GM18508 (cell line): ENCODE measurements around the gene OR51A4.
"Not testable (repeated sequence)": the region's sequence is repeated elsewhere in the genome, so short reads cannot be mapped to it uniquely, and the experiment has no call there.

ENCODE experiments used
- ATAC-seq: cut with Tn5 transposase; IDR thresholded peaks from one replicate; pipeline ENCODE4 v1.9.1; 2021; ENCODE audit warnings: moderate number of reproducible peaks; ENCODE audit not compliant: insufficient read depth, unreplicated experiment

The OR51A4 gene, protein sequence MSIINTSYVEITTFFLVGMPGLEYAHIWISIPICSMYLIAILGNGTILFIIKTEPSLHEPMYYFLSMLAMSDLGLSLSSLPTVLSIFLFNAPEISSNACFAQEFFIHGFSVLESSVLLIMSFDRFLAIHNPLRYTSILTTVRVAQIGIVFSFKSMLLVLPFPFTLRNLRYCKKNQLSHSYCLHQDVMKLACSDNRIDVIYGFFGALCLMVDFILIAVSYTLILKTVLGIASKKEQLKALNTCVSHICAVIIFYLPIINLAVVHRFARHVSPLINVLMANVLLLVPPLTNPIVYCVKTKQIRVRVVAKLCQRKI

DNA sequence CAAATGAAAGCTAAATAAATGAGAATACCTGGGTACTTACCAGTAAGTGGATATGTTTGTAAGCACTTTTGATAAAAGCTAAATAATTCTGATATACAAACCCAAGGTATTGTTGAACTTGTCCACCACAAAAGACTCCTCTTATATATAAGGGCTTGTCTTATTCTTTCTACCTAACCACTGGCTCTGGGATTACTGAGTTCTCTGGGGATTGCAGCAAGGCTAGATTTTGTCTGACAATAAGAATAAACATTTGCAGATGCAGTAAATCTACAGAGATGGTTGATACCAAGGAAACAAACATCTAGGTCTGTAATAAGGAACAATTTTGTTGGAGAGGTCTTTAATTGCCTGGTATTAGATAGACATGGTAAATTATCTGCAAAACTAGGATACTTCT is at the start of gene OR51A4:
Gene OR51A4, minus strand, starts transcription at position 101 of the 400 bp plus-strand sequence. CDS start 505 bp downstream, outside the sequence.
- ATAC-seq = no peak

DNA sequence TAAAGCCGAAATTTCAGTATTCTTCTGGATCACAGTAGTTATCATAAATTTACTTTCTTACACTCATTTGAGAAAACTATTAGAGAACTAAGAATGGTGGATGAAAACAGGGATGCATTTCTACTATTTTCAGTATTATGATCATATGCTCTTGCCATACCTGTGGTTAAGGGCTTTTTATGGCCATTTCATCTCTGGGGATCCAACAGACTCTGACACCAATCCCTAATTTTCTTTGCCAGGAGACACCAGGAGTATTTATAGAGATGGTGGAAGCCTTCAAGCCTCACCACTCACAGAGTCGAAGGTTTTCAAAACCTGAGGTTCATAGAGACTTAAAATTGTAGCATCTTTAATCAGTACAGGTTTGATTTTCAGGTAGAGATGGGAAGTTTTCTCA is 47.1 kb upstream of the OR51A4 start, which contains the start of gene OR51L1:
Gene OR51L1, plus strand, starts transcription at position 301 of the 400 bp plus-strand sequence. CDS start 4,132 bp downstream, outside the sequence.
- ATAC-seq = no peak

DNA sequence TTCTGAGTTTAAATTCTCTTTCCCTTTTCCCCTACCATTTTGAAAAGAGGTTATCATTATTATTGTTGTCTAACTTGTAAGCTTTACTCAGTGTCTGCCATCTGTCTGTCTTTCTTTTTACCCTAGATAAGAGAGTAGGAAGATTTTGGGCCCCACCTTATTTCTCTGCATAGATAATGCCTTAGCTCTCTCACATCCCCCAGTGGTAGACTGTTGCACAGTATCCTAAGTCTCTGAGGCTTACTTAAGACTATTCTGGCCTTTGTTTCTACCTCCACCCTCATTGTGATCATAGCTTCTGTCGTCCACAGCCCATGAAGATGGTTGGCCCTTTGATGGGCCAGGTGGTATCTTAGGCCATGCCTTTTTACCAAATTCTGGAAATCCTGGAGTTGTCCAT is 43.7 kb upstream of the OR51A4 start:
- no peak for ATAC-seq

DNA sequence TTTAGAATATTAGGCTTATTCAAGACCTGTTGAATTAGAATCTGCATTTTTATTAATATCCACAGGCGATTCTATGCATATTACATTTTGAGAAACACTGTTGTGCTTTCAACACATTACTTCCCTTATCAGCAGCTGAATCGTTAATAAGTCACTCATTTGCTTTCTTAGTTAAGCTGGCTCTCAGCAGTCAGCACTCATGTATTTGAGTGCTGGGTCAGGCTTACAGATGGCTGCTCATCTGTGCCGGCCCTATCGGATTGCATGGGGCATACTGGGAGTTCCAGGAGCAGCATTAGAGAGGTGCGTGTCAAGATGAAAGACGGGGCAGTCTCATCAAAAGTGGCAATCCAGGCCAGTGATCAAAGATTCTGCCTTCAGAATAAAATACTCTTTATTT is 36.4 kb upstream of the OR51A4 start:
- ATAC-seq = no peak

DNA sequence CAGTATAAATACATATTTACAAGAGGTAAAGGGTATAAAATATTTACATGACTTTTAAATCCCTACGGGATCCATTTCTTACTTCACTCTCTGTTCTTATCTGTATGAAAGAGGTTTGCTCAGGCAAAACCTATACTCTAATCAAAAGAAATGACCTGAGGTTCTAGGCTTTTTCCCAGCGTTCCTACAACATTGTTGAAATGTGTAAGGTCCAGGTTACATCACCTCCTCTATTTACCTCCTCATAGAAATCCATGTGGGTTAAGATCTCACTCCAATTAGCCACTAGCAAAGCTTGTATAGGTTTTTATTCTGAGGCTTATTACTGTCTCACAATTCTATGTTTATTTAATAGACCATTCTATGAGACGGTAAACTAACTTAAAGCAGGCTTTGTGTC is 35.3 kb upstream of the OR51A4 start:
- no peak for ATAC-seq

DNA sequence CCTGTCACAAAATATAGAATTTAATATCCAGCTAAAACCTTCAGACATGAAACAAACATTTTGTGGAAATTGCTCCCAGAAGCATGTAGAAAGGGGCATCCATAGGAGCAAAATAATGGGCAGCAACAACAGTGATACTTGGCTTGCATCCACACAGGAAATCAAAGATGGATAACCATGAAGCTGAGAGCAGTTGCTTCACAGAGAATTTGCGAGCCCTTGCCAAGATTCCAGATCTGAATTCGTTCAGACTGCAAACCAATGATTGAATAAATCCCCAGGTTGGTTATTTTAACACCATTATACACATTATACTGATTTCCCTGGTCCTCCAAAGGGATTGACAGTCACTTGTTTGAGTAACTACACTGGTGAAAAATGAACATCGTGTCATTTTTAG is 31.6 kb upstream of the OR51A4 start:
- no peak for ATAC-seq

DNA sequence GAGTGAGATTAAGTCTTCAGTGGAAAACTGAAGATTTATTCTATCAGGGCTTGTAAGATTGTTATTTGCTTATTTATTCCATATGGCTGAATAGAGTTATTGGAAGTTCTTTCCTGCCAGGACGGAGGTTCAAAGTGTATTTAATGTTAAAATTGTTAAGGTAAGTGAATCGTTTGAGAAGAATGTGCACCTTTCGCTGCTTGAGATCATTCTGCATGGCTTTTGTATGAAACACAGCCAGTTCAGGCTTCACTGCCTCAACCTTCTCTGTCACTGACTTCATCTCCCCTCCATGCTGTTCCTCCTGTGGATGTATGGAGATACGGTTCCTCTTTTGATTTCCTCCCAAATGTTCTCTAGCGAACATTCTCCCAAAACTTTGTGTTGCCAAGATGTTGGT is 28.0 kb upstream of the OR51A4 start:
- no peak for ATAC-seq

DNA sequence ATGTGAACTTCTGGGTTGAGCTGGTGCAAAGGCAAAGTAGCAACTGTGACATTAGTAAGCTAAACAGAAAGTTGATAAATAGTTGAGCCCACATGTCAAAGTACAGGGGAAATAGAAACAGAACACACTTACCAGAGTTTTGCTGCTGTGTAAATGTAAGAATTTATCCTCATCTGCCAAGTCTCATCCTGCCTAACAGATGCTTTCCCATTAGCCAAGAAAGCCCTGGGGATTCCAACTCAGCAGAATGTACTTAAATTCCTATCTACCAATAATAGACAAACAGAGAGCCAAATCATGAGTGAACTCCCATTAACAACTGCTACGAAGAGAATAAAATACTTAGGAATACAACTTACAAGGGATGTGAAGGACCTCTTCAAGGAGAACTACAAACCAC is 15.4 kb upstream of the OR51A4 start:
- ATAC-seq = no peak

DNA sequence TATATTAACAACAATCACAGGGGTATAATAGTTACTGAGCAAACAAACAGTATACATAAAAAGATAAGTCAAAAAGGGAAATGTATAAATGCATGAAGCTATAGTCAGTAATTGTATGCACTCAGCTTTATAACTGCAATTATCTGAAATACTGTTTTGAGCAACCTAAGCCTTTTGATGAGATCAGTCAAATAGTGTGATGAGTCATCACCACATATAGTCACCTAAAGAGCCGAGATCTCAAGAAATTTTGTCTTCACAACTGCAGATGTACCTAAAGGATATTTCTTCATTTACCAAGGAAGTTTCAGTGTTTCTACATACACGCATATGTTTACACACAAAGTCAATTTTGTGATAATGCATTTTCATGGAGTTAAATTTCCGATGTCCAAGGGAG is 13.5 kb upstream of the OR51A4 start:
- no peak for ATAC-seq

DNA sequence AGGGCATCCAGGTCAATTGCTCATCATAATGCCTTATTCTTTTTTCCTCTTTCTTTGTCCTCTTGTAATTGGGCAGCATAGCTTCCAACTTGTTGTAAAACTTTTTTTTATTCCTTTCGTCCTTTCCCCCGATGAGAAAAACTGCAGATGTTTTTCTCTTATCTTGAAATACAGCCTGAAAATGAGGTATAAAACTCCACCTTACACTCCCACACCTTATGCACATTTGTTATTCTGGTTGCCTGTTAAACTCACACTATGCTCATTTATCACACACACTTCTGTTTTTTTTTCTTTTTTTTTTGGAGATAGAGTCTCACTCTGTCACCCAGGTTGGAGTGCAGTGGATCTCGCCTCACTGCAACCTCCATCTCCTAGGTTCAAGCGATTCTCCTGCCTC is 10.0 kb upstream of the OR51A4 start:
- no peak for ATAC-seq

DNA sequence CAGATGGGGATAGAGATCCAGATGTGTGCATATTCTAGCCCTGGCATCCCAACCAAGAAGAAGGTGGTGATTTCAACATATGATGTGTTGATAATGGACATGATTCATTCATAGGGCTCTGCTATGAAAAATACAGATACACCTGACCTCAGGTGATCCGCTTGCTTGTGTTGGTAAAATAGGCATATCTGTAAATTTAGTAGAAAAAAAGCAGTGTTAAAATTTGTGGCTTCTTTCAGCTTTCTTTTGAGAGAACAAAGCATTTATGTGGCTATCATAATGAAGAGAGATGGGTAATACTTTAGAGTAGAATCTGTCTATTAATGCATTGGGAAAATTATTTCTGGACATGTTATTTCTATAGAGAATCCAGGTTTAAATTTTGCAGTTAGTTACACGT is 8.2 kb upstream of the OR51A4 start, which contains the start of gene OR51A2:
Gene OR51A2, minus strand, starts transcription at position 101 of the 400 bp plus-strand sequence. Its CDS starts 0 bp downstream, at position 101.
- ATAC-seq = not testable (repeated sequence)

DNA sequence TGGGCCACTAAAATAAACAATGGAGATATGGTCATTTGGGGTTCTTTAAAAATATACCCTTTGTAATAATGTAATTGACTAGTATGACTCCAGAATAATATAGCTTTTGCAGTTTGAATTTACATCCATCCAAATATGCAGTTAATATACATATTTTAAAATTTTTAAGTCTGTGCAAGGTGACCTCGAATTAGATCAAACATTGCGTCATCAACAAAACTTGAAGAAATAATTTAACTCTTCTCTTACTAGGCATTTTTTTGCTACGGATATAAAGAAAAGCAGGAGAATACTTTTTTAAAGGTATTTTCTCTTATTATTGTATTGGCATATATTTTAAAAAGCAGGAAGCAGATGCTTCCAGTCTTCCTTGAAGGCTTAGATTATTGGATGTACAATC is 10.7 kb downstream of the OR51A4 start:
- ATAC-seq = no peak

DNA sequence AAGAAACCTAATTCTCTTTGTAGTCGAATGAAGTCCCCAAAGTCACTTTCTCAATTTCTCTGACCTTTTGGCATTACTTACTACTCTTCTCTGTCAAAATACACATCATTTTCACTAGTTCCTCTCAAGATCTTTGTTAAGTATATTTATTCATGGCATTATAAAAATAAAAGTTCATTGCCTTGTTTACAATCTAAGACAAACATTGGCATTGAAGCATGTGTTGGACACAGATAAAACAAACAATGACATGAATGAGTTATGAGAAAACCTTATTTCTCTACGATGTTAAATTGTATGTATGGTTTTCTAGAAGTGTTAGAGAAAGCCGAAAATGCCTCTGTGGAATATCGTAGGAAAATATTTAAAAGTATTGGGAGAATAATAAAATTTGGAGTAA is 14.7 kb downstream of the OR51A4 start:
- no peak for ATAC-seq

DNA sequence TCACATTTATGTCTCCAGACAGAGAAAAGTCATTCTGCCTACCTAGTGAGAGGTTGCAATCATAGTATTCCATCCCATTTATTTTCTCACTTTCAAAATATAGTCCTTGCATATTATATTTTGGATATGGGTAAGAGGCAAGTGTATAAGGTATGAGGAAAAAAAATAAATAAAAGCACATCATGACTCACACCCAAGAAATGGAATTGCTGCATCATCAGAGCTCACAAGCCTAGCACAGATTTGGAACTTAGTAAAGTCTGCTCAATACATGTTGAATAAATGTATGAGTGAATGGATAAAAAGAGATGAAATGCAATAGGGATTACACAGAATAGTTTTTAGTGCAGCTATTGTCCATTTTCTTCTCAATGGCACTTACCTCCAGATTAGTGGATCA is 20.8 kb downstream of the OR51A4 start:
- ATAC-seq = no peak

DNA sequence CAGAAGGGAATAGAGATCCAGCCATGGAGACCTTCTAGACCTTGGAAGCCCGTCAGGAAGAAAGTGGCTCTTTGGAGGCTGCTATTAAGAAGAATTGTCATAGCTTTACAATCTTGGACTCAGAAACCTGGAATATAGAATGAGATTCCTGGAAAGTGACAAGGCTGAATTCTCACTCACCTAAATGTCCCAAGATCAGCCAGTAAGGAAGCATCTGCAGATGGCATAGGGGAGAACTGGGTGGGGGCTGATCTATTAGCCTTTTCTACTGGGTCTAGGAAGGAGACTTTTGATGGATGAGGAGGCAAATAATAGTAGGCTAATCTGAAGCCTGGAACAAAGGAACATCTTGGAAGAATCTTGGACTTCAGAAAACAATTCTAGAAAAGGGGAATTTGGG is 23.2 kb downstream of the OR51A4 start, which contains the start of gene OR51G1:
Gene OR51G1, minus strand, starts transcription at position 101 of the 400 bp plus-strand sequence. Its CDS starts 0 bp downstream, at position 101.
- no peak for ATAC-seq

DNA sequence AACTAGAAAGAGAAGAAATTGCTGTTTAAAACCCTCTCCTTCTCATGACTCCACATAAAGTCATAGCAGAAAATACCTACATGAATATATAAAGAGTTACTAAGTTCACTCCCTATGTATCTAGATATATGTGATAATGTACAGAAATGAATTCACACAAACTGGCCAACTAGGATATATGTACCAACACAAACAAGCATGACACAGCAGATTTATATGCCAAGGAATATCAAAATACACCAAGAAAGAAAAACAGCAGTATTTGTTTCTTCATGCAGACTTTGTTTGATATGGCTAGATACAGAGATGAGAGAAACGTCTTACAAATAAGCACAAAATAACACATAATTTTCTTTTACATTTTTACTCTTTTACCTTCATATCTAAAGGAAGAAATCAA is 25.1 kb downstream of the OR51A4 start:
- no peak for ATAC-seq

DNA sequence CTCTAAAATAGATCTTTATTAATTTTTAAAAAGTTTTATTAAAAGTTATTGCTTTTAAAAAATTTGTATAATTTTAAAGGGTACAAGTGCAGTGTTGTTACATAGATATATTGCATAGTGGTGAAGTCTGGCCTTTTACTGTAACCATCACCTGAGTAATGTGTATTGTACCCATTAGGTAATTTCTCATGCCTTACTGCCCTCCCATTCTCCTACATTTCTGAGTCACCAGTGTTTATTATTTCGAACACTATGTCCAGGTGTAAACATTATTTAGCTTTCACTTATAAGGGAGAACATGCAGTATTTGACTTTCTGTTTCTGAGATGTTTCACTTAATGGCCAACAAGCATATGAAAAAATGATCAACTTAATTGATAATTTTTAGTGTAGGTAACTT is 25.6 kb downstream of the OR51A4 start:
- no peak for ATAC-seq

DNA sequence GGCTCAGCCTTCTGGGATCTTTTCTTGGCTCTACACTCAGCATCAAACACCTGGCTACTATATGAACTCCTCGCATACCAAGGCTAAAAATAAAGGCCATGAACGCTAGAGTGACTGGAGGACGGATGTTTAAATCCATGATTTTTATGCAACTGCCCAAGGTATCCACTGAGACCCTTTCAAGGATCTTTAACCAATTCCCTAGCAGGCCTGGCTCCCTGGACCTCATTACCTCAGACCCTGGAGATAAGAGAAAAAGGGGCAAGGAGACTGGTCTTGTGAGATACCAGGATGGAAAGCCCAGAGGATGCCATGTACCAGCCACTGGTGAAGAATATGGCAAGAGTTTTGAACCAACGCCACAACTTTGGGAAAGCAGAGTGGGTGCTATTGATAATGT is 28.2 kb downstream of the OR51A4 start, which contains the start of gene OR51G2:
Gene OR51G2, minus strand, starts transcription at position 101 of the 400 bp plus-strand sequence. CDS start 3,687 bp downstream, outside the sequence.
- ATAC-seq = no peak

DNA sequence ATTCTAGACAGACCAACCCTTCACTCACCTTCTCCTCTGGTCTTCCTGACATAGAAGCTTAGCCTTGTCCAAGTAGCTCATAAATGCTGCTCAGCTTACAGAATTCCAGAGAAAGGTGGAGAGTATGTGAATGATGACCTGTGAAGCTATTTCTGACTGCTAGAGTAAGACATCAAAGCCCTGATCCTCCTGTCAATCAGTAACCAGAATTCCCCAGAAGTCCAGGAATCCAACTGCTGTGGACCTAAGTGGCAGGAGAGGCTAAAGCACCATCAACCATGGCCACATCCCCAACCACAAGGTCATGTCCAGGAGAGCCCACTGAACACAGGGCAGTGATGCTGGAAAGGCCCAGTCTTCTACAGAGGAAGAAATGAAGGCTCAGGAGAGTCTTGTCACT is 30.8 kb downstream of the OR51A4 start:
- no peak for ATAC-seq

DNA sequence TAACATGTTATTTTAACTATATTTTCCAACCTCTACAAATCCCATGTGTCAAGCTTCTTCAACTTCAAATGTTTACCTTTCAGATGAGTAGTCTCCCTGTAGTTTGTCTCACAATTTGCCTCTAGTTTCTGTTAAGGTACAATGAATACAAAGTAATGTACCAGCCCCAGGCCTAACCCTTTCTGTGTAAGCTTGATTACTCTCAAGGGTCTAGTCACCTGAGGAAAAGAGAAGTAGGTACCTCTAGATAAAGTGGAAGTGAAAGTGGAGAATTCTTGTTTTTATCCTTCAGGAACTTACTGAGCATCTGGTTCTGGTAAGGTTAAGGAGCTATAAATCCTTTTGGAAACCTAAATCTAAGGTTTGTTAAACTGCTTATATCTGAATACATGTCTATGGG is 43.9 kb downstream of the OR51A4 start, which contains the start of gene OR51A7:
Gene OR51A7, plus strand, starts transcription at position 300 of the 400 bp plus-strand sequence. CDS start 3,587 bp downstream, outside the sequence.
- ATAC-seq = no peak
